ENCODE measurements around the gene NUDT14.

The NUDT14 gene

DNA sequence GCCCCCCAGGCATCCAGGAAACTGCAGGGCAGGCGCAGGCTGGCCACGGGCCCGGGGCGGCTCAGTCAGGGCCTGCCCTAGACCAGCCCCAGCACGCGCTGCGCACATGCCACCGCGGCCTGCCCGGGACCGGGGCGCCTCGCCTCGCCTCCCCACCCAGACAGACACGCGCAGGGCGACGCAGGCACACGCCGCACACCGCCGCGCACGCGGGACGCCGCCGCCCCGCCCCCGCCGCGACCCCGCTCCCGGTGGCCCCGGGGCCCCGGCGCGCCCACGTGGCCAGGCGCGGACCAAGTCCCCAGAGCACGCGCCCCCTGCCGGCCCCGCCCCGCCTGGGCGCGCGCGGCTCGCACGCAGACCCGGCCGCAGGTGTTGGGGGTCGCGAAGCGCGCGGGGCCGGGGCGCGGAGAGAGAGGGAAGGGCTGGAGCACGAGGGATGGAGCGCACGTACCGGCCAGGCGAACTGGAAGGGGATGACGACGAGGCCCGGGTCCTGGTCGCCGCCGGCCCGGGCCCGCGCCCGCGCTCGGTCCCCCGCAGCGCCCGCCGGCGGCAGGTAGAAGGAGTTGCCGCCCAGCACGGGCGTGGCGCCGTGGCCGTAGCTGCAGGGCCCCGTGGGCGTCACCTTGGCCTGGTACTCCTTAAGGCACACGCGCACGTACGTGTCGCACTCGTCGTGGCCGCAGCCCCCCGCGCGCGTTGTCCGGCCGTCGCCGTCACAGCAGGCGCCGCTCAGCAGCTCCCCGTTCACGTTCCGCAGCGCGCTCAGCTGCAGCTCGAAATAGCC, 13.6 kb downstream of the NUDT14 start:
- DNase-seq (ENCODE audit: extremely low read depth, insufficient read length): peak; percentile 37
- Histone ChIP-seq H3K36me3 (ENCODE audit: control insufficient read depth, insufficient read depth, low read length) (no peaks in the 10 kb centered on the region), H3K4me3 (replicated peaks; ENCODE audit: low read depth, low read length) (no peak overlapping the region), H3K27me3 (replicated peaks; ENCODE audit: control insufficient read depth, insufficient read depth, low read length) (peaks cover 2% of the 10 kb centered on the region)
- TF ChIP-seq, protein P1, sequence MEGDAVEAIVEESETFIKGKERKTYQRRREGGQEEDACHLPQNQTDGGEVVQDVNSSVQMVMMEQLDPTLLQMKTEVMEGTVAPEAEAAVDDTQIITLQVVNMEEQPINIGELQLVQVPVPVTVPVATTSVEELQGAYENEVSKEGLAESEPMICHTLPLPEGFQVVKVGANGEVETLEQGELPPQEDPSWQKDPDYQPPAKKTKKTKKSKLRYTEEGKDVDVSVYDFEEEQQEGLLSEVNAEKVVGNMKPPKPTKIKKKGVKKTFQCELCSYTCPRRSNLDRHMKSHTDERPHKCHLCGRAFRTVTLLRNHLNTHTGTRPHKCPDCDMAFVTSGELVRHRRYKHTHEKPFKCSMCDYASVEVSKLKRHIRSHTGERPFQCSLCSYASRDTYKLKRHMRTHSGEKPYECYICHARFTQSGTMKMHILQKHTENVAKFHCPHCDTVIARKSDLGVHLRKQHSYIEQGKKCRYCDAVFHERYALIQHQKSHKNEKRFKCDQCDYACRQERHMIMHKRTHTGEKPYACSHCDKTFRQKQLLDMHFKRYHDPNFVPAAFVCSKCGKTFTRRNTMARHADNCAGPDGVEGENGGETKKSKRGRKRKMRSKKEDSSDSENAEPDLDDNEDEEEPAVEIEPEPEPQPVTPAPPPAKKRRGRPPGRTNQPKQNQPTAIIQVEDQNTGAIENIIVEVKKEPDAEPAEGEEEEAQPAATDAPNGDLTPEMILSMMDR (IDR thresholded peaks at IDR 0.05; ENCODE audit: insufficient read depth, low read length, poor library complexity, severe bottlenecking): no peak

DNA sequence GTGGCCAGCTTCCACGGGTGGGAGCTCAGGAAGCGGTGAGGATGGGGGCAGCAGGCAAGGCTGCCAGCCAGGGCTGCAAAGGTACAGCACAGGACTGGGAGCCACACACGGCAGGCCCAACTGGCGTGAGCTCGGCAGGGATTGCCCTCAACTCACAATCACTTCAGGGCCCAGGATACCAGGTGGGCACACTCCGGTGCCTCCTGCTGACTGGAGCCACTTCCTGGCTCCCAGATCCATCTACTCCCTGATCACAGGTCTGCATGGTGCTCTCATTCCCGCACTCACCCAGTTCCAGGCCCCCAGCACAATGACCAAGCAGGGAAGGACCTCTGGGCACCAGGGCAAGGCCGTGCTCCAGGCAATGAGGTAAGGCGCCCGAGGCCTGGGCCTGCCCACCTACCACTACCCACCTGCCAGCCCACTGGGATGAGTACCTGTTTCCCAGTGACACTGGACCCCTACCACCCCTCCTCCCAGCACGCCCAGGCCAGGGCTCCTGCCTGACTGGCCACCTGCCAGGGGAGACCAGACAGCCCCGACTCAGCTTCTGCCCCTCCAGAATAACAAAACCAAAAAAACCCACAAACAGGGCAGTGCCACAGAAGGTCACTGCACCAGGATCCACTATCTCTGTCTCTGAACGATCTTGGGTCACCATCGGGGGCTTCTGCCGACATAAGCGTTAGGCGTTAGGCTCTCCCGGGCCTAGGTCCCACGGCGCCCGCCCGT, 14.4 kb downstream of the NUDT14 start:
- TF ChIP-seq, protein P1 (IDR thresholded peaks at IDR 0.05; ENCODE audit: insufficient read depth, low read length, poor library complexity, severe bottlenecking): no peak
- Histone ChIP-seq H3K27me3 (replicated peaks; ENCODE audit: control insufficient read depth, insufficient read depth, low read length) (peaks cover 2% of the 10 kb centered on the region), H3K4me3 (replicated peaks; ENCODE audit: low read depth, low read length) (no peak overlapping the region), H3K36me3 (ENCODE audit: control insufficient read depth, insufficient read depth, low read length) (no peaks in the 10 kb centered on the region)
- DNase-seq (ENCODE audit: extremely low read depth, insufficient read length): no peak

DNA sequence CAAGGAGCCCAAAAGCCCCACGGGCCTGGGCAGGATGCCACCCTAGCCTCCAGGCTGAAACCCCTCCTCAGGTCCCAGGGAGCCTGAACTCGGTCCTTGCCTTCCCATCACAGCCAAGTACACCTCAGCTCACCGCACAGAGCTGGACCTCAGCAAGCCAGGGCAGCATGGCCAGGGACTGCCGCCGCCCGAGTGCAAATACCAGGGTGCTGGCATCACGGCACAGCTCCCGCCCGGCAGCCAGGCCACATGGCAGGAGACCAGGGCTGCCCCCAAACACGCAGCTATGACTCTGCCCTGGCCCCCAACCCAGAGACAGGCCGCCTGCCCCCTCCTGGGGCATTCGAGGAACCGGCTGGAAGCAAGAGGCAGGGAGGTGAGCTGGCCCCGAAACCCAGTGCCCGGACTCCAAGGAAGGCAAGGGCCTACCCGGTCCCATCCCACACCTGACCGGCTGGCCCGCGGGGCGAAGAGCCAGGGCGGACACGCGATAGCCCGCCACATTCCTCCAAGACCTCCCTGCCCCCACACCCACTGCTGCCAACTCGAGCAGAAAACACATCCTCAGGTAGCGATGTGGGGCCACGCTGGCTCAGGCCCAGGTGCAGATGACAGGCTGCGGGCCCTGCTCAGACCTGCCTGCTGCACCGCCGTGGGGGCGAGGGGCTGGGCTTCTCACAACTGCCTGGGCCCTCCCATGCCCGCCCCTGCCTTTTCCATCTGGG, 15.2 kb downstream of the NUDT14 start:
- H3K4me3 ChIP-seq (replicated peaks; ENCODE audit: low read depth, low read length): no peak overlapping the region
- peaks cover 2% of the 10 kb centered on the region for H3K27me3 ChIP-seq (replicated peaks; ENCODE audit: control insufficient read depth, insufficient read depth, low read length)
- no peaks in the 10 kb centered on the region for H3K36me3 ChIP-seq (ENCODE audit: control insufficient read depth, insufficient read depth, low read length)
- DNase-seq (ENCODE audit: extremely low read depth, insufficient read length): no peak
- TF ChIP-seq, protein P1 (IDR thresholded peaks at IDR 0.05; ENCODE audit: insufficient read depth, low read length, poor library complexity, severe bottlenecking): no peak

DNA sequence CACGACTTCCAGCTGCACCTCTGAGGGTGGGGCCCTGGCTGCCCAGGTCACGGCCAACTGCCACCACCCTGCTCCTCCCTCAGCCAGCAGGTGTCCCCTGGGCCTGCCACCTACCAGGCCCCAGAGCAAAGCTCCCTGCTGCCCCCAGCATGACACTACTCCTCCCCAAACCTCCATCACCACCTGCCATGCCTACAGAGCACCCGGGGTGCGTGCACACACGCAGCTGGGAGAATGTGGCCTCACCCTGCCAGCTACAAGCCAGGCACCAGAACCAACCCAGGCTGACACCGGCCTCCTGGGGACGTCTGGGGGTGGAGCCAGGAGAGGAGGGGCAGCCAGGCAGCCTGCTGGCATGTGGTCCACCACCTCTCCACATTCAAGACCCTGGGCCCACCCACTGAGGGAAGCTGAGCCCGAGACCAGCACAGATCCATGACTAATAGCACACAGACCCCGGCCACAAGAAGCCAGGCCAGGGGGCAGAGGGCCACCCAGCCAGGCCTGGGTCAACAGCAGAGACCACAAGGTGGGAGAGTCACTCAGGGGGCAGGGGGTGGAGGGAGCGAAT, 15.9 kb downstream of the NUDT14 start:
- H3K4me3 ChIP-seq (replicated peaks; ENCODE audit: low read depth, low read length): no peak overlapping the region
- peaks cover 2% of the 10 kb centered on the region for H3K27me3 ChIP-seq (replicated peaks; ENCODE audit: control insufficient read depth, insufficient read depth, low read length)
- H3K36me3 ChIP-seq (ENCODE audit: control insufficient read depth, insufficient read depth, low read length): no peaks in the 10 kb centered on the region
- DNase-seq (ENCODE audit: extremely low read depth, insufficient read length): no peak
- TF ChIP-seq, protein P1 (IDR thresholded peaks at IDR 0.05; ENCODE audit: insufficient read depth, low read length, poor library complexity, severe bottlenecking): no peak

DNA sequence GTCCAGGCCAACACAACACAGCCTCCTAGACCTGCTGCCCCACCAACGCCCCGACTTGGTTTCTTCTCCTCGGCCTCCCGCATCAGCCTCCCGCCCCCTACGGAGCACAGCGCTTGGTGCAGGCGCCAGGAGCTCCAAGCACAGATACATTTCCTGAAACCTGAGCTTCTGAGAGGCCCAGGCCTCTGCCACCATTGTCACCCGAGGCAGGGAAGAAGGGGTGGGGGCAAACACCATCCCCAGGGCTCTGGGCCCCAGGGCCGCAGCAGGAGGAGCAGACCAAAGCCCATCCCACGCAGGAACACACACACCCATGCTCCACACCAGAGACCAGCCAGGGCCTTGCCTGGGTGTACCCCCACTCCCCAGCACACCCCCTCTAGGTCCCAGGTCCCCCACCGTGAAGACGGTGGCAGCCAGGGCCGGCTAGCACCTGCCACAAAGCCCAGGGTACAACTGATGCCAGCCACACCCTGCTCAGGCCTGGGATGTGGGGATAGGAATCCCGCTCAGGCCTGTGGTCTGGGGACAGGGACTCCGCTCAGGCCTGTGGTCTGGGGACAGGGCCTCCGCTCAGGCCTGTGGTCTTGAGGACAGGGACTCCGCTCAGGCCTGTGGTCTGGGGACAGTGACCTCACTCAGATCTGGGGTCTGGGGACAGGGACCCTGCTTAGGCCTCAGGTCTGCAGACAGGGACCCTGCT, 17.9 kb downstream of the NUDT14 start:
- no peaks in the 10 kb centered on the region for H3K27me3 ChIP-seq (replicated peaks; ENCODE audit: control insufficient read depth, insufficient read depth, low read length)
- TF ChIP-seq, protein P1 (IDR thresholded peaks at IDR 0.05; ENCODE audit: insufficient read depth, low read length, poor library complexity, severe bottlenecking): no peak
- H3K4me3 ChIP-seq (replicated peaks; ENCODE audit: low read depth, low read length): no peak overlapping the region
- DNase-seq (ENCODE audit: extremely low read depth, insufficient read length): no peak
- no peaks in the 10 kb centered on the region for H3K36me3 ChIP-seq (ENCODE audit: control insufficient read depth, insufficient read depth, low read length)

All from GM06990 (cell line).